NB4 (cell line): ENCODE measurements around the gene UMAD1.

Experiments used
- DNase-seq: peaks from one replicate; pipeline ENCODE4 v3.0.0; 2010; ENCODE audit warnings: low read depth
- H3K4me3 ChIP-seq: one replicate; pipeline ENCODE4 v1.5.1; 2011; ENCODE audit warnings: mild to moderate bottlenecking, low read depth, low read length, moderate library complexity
- MAX ChIP-seq: IDR thresholded peaks from 2 replicates; pipeline ENCODE4 v1.6.1; 2011; ENCODE audit warnings: low read depth, low read length
- MYC ChIP-seq: IDR thresholded peaks from 2 replicates; pipeline ENCODE4 v1.6.1; 2011; ENCODE audit warnings: low read depth, low read length
- POLR2A ChIP-seq: IDR thresholded peaks from 2 replicates; pipeline ENCODE4 v1.6.1; 2011; ENCODE audit warnings: mild to moderate bottlenecking; ENCODE audit not compliant: insufficient read length; ENCODE audit errors: extremely low read depth
- TF ChIP-seq, protein P1 (sequence below): IDR thresholded peaks from one replicate; pipeline ENCODE4 v1.5.1; 2012; ENCODE audit warnings: low read depth, low read length

UMAD1 gene

GRCh38 chr7:7913504-7913903 lies 273.0 kb downstream of the UMAD1 start:
- TF ChIP-seq MAX (no peak), POLR2A (no peak), MYC (no peak)
- TF ChIP-seq, protein P1, sequence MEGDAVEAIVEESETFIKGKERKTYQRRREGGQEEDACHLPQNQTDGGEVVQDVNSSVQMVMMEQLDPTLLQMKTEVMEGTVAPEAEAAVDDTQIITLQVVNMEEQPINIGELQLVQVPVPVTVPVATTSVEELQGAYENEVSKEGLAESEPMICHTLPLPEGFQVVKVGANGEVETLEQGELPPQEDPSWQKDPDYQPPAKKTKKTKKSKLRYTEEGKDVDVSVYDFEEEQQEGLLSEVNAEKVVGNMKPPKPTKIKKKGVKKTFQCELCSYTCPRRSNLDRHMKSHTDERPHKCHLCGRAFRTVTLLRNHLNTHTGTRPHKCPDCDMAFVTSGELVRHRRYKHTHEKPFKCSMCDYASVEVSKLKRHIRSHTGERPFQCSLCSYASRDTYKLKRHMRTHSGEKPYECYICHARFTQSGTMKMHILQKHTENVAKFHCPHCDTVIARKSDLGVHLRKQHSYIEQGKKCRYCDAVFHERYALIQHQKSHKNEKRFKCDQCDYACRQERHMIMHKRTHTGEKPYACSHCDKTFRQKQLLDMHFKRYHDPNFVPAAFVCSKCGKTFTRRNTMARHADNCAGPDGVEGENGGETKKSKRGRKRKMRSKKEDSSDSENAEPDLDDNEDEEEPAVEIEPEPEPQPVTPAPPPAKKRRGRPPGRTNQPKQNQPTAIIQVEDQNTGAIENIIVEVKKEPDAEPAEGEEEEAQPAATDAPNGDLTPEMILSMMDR = no peak
- no peak overlapping the region for H3K4me3 ChIP-seq
- no peak for DNase-seq

- no peak overlapping the region for H3K4me3 ChIP-seq
- TF ChIP-seq MYC = no peak
- TF ChIP-seq MAX = no peak
- TF ChIP-seq, protein P1 = no peak
- TF ChIP-seq POLR2A = no peak
- no peak for DNase-seq
Measured at GRCh38 chr7:7914547-7914946, 274.0 kb downstream of the UMAD1 start.

- TF ChIP-seq POLR2A = no peak
- TF ChIP-seq, protein P1 = no peak
- TF ChIP-seq MAX = no peak
- no peak for TF ChIP-seq MYC
- DNase-seq = no peak
- no peak overlapping the region for H3K4me3 ChIP-seq
Measured at GRCh38 chr7:7916064-7916463, 275.5 kb downstream of the UMAD1 start.

GRCh38 chr7:7917593-7917992 lies 277.0 kb downstream of the UMAD1 start:
- no peak for TF ChIP-seq MAX
- TF ChIP-seq POLR2A = no peak
- no peak for TF ChIP-seq MYC
- TF ChIP-seq, protein P1 = no peak
- DNase-seq = no peak
- H3K4me3 ChIP-seq = no peak overlapping the region

GRCh38 chr7:7918736-7919448 lies 278.3 kb downstream of the UMAD1 start:
- TF ChIP-seq POLR2A (no peak), MYC (no peak), MAX (no peak)
- TF ChIP-seq, protein P1 = no peak
- H3K4me3 ChIP-seq = no peak overlapping the region
- no peak for DNase-seq
